MCF 10A (cell line): Measurements from ENCODE around the gene DUSP15. TPM values are rescaled to one million over a fixed set of nuclear protein-coding genes. Genes with fewer than 3 reads are reported as not detected.

Experiments
- BruUV-seq: library from RNA; stranded (reverse); fragments of 400-500 nt; replicated peaks from 2 replicates; lab custom pipeline; 2021; lab: Mats Ljungman, UMichigan
- CTCF ChIA-PET: fragments of 300-600 bp; sonication (Branson Sonifier 250); formaldehyde crosslinking; extraction: SDS; loops from one replicate; lab custom pipeline; 2021; ENCODE audit warnings: antibody characterized with exemption, inconsistent platforms; lab: Yijun Ruan, JAX
- POLR2A ChIA-PET: fragments of 300-600, 350-650 bp; sonication (Branson Sonifier 250); formaldehyde crosslinking; extraction: SDS; loops from one replicate; lab custom pipeline; 2020; ENCODE audit warnings: antibody characterized with exemption, inconsistent platforms; lab: Yijun Ruan, JAX
- DNase-seq: peaks from one replicate; pipeline ENCODE4 v3.0.0-alpha.2; 2018; ENCODE audit not compliant: unreplicated experiment
- H3K27ac Mint-ChIP-seq: one replicate; pipeline ENCODE4 v1.8.0; 2022; ENCODE audit warnings: mild to moderate bottlenecking, low read depth, mixed read lengths; ENCODE audit not compliant: unreplicated experiment
- H3K27me3 Mint-ChIP-seq: one replicate; pipeline ENCODE4 v1.8.0; 2022; ENCODE audit warnings: mixed read lengths; ENCODE audit not compliant: insufficient read depth, unreplicated experiment
- H3K36me3 Mint-ChIP-seq: one replicate; pipeline ENCODE4 v1.8.0; 2022; ENCODE audit warnings: mild to moderate bottlenecking, moderate library complexity, mixed read lengths; ENCODE audit not compliant: insufficient read depth, unreplicated experiment
- H3K4me1 Mint-ChIP-seq: one replicate; pipeline ENCODE4 v1.8.0; 2022; ENCODE audit warnings: mixed read lengths; ENCODE audit not compliant: insufficient read depth, unreplicated experiment
- H3K4me3 Mint-ChIP-seq: one replicate; pipeline ENCODE4 v1.8.0; 2022; ENCODE audit warnings: mild to moderate bottlenecking, moderate library complexity, mixed read lengths; ENCODE audit not compliant: unreplicated experiment
- H3K9me3 Mint-ChIP-seq: one replicate; pipeline ENCODE4 v1.8.0; 2022; ENCODE audit warnings: mixed read lengths; ENCODE audit not compliant: unreplicated experiment
- CTCF ChIP-seq: fragments of 200-600 bp; IDR thresholded peaks from one replicate; pipeline ENCODE4 v1.8.0; 2022; ENCODE audit warnings: antibody characterized with exemption, mild to moderate bottlenecking; ENCODE audit not compliant: unreplicated experiment
- intact Hi-C: fragments of 100-400 bp; cut with micrococcal nuclease; formaldehyde crosslinking; loops from 2 replicates; pipeline ENCODE4 v1.14.1; 2022
- total RNA-seq: library from RNA; stranded (reverse); gene quantifications from 2 replicates; pipeline ENCODE4 v1.2.3, GENCODE V29; 2022

Gene DUSP15
- total RNA-seq, 1 experiment from 2014 or later = not detected

GRCh38 chr20:31870726-31871617 is 645 bp upstream of the DUSP15 start:
- H3K36me3 Mint-ChIP-seq = no peaks in the 10 kb centered on the region
- no peak for DNase-seq
- peaks cover 7% of the 10 kb centered on the region for H3K4me1 Mint-ChIP-seq
- no peaks in the 10 kb centered on the region for H3K9me3 Mint-ChIP-seq
- TF ChIP-seq CTCF = no peak
- no peak overlapping the region for H3K27ac Mint-ChIP-seq
- POLR2A ChIA-PET = interaction anchor here (0.6 to 1.0 kb wide), 2 partner anchors 19 to 82 kb away, joined by 3 to 5 read pairs; no protein-coding TSS in a partner anchor
- BruUV-seq = no TSS peak
- H3K27me3 Mint-ChIP-seq = peaks cover 75% of the 10 kb centered on the region
- intact Hi-C loops = no loop called here
- CTCF ChIA-PET = interaction anchor here (0.6 to 4.4 kb wide), 14 partner anchors 16 to 244 kb away, joined by 3 to 47 read pairs (median 5); partner anchors contain the start of gene PDRG1
- peak overlapping the region; percentile 52 for H3K4me3 Mint-ChIP-seq

GRCh38 chr20:31869673-31869941 is 720 bp downstream of the DUSP15 start:
- ChIA-PET CTCF (interaction anchor here (4.4 kb wide), 1 partner anchor 16 kb away, joined by 47 read pairs; no protein-coding TSS in a partner anchor), POLR2A (interaction anchor here (1.0 kb wide), 1 partner anchor 83 kb away, joined by 5 read pairs; no protein-coding TSS in a partner anchor)
- peaks cover 7% of the 10 kb centered on the region for H3K4me1 Mint-ChIP-seq

GRCh38 chr20:31868853-31869672 is 1.3 kb downstream of the DUSP15 start:
- no TSS peak for BruUV-seq
- ChIA-PET CTCF (interaction anchor here (1.0 to 4.4 kb wide), 3 partner anchors 10 to 46 kb away, joined by 3 to 47 read pairs (median 5); no protein-coding TSS in a partner anchor), POLR2A (no interaction called here)
- no peak for DNase-seq
- H3K4me1 Mint-ChIP-seq = peaks cover 7% of the 10 kb centered on the region
- no peak overlapping the region for H3K27ac Mint-ChIP-seq
- intact Hi-C loops = no loop called here
- peak overlapping the region; percentile 77 for H3K4me3 Mint-ChIP-seq
- H3K36me3 Mint-ChIP-seq = no peaks in the 10 kb centered on the region
- H3K27me3 Mint-ChIP-seq = peaks cover 63% of the 10 kb centered on the region
- H3K9me3 Mint-ChIP-seq = no peaks in the 10 kb centered on the region
- no peak for TF ChIP-seq CTCF

More at GRCh38 chr20:31869673-31869941, 720 bp downstream of the DUSP15 start:
- intact Hi-C loops = no loop called here
- H3K36me3 Mint-ChIP-seq = no peaks in the 10 kb centered on the region
- H3K9me3 Mint-ChIP-seq = no peaks in the 10 kb centered on the region
- peak overlapping the region; percentile 81 for H3K27ac Mint-ChIP-seq
- no peak for DNase-seq
- H3K4me3 Mint-ChIP-seq = peak overlapping the region; percentile 77
- no TSS peak for BruUV-seq
- H3K27me3 Mint-ChIP-seq = peaks cover 63% of the 10 kb centered on the region
- no peak for TF ChIP-seq CTCF
